DMS153 (cell line): ENCODE results near the gene GIMAP6.

Experiments
- DNase-seq: peaks from one replicate; lab custom pipeline; 2025; lab: John Stamatoyannopoulos, UW

The GIMAP6 gene

GRCh38 chr7:150585199-150585598, 47.0 kb downstream of the GIMAP6 start:
- no peak for DNase-seq

GRCh38 chr7:150580638-150581394, 51.4 kb downstream of the GIMAP6 start:
- peak; percentile 86 for DNase-seq

- peak; percentile 38 for DNase-seq
Measured at GRCh38 chr7:150579979-150580637, 52.1 kb downstream of the GIMAP6 start.
